ENCODE results near the gene SGCA. TPM values are rescaled to one million over a fixed set of nuclear protein-coding genes. Genes with fewer than 3 reads are reported as not detected.

Gene SGCA
- total RNA-seq, 1 experiment from 2014 or later = not detected

- peak; percentile 63 for DNase-seq (ENCODE audit: unreplicated experiment)
- peaks cover 44% of the 10 kb centered on the region for H3K4me1 Mint-ChIP-seq (ENCODE audit: insufficient read depth, unreplicated experiment)
- intact Hi-C loops (cut with micrococcal nuclease) = no loop called here
- no peak for TF ChIP-seq CTCF (IDR thresholded peaks at IDR 0.05; ENCODE audit: unreplicated experiment)
- H3K27ac Mint-ChIP-seq (ENCODE audit: low read depth, unreplicated experiment) = no peak overlapping the region
- no peaks in the 10 kb centered on the region for H3K9me3 Mint-ChIP-seq (ENCODE audit: unreplicated experiment)
- CTCF ChIA-PET = interaction anchor here (0.6 to 8.1 kb wide), 3 partner anchors 18 to 49 kb away, joined by 3 to 43 read pairs (median 5); partner anchors contain the start of gene COL1A1
- POLR2A ChIA-PET = interaction anchor here (0.7 to 1.9 kb wide), 4 partner anchors 16 to 47 kb away, joined by 3 to 4 read pairs (median 4); no protein-coding TSS in a partner anchor
- H3K4me3 Mint-ChIP-seq (ENCODE audit: unreplicated experiment) = no peak overlapping the region
- no TSS peak for BruUV-seq (replicated peaks)
- no peaks in the 10 kb centered on the region for H3K27me3 Mint-ChIP-seq (ENCODE audit: insufficient read depth, unreplicated experiment)
- no peaks in the 10 kb centered on the region for H3K36me3 Mint-ChIP-seq (ENCODE audit: insufficient read depth, unreplicated experiment)
Observed at GRCh38 chr17:50218771-50219315, 53.0 kb downstream of the SGCA start.

GRCh38 chr17:50219342-50219741, 53.5 kb downstream of the SGCA start:
- H3K27me3 Mint-ChIP-seq (ENCODE audit: insufficient read depth, unreplicated experiment) = no peaks in the 10 kb centered on the region
- H3K36me3 Mint-ChIP-seq (ENCODE audit: insufficient read depth, unreplicated experiment) = no peaks in the 10 kb centered on the region
- POLR2A ChIA-PET = interaction anchor here (0.7 to 1.9 kb wide), 4 partner anchors 17 to 47 kb away, joined by 3 to 4 read pairs (median 4); no protein-coding TSS in a partner anchor
- no TSS peak for BruUV-seq (replicated peaks)
- TF ChIP-seq CTCF (IDR thresholded peaks at IDR 0.05; ENCODE audit: unreplicated experiment) = no peak
- CTCF ChIA-PET = interaction anchor here (1.1 to 1.6 kb wide), 3 partner anchors 19 to 50 kb away, joined by 3 to 6 read pairs (median 6); no protein-coding TSS in a partner anchor
- no peaks in the 10 kb centered on the region for H3K9me3 Mint-ChIP-seq (ENCODE audit: unreplicated experiment)
- DNase-seq (ENCODE audit: unreplicated experiment) = peak; percentile 68
- intact Hi-C loops (cut with micrococcal nuclease) = no loop called here
- no peak overlapping the region for H3K27ac Mint-ChIP-seq (ENCODE audit: low read depth, unreplicated experiment)
- H3K4me3 Mint-ChIP-seq (ENCODE audit: unreplicated experiment) = no peak overlapping the region
- H3K4me1 Mint-ChIP-seq (ENCODE audit: insufficient read depth, unreplicated experiment) = peaks cover 44% of the 10 kb centered on the region

GRCh38 chr17:50219939-50220465, 54.2 kb downstream of the SGCA start:
- no peaks in the 10 kb centered on the region for H3K9me3 Mint-ChIP-seq (ENCODE audit: unreplicated experiment)
- DNase-seq (ENCODE audit: unreplicated experiment) = no peak
- H3K36me3 Mint-ChIP-seq (ENCODE audit: insufficient read depth, unreplicated experiment) = no peaks in the 10 kb centered on the region
- peaks cover 44% of the 10 kb centered on the region for H3K4me1 Mint-ChIP-seq (ENCODE audit: insufficient read depth, unreplicated experiment)
- POLR2A ChIA-PET = interaction anchor here (0.8 to 1.9 kb wide), 3 partner anchors 18 to 46 kb away, joined by 3 to 4 read pairs (median 3); no protein-coding TSS in a partner anchor
- H3K27ac Mint-ChIP-seq (ENCODE audit: low read depth, unreplicated experiment) = no peak overlapping the region
- intact Hi-C loops (cut with micrococcal nuclease) = no loop called here
- no peak for TF ChIP-seq CTCF (IDR thresholded peaks at IDR 0.05; ENCODE audit: unreplicated experiment)
- BruUV-seq (replicated peaks) = no TSS peak
- H3K27me3 Mint-ChIP-seq (ENCODE audit: insufficient read depth, unreplicated experiment) = no peaks in the 10 kb centered on the region
- CTCF ChIA-PET = interaction anchor here (0.6 to 1.6 kb wide), 5 partner anchors 20 to 475 kb away, joined by 3 to 6 read pairs (median 5); no protein-coding TSS in a partner anchor
- H3K4me3 Mint-ChIP-seq (ENCODE audit: unreplicated experiment) = no peak overlapping the region

- no TSS peak for BruUV-seq (replicated peaks)
- peaks cover 44% of the 10 kb centered on the region for H3K4me1 Mint-ChIP-seq (ENCODE audit: insufficient read depth, unreplicated experiment)
- intact Hi-C loops (cut with micrococcal nuclease) = no loop called here
- ChIA-PET POLR2A (interaction anchor here (0.8 to 1.4 kb wide), 2 partner anchors 20 to 47 kb away, joined by 3 to 4 read pairs; no protein-coding TSS in a partner anchor), CTCF (interaction anchor here (0.6 to 2.2 kb wide), 5 partner anchors 18 to 111 kb away, joined by 3 to 12 read pairs (median 6); partner anchors contain the start of gene COL1A1)
- H3K27me3 Mint-ChIP-seq (ENCODE audit: insufficient read depth, unreplicated experiment) = no peaks in the 10 kb centered on the region
- DNase-seq (ENCODE audit: unreplicated experiment) = no peak
- no peak overlapping the region for H3K4me3 Mint-ChIP-seq (ENCODE audit: unreplicated experiment)
- no peak for TF ChIP-seq CTCF (IDR thresholded peaks at IDR 0.05; ENCODE audit: unreplicated experiment)
- no peak overlapping the region for H3K27ac Mint-ChIP-seq (ENCODE audit: low read depth, unreplicated experiment)
- H3K36me3 Mint-ChIP-seq (ENCODE audit: insufficient read depth, unreplicated experiment) = no peaks in the 10 kb centered on the region
- no peaks in the 10 kb centered on the region for H3K9me3 Mint-ChIP-seq (ENCODE audit: unreplicated experiment)
Observed at GRCh38 chr17:50220811-50221210, 55.0 kb downstream of the SGCA start.
